ENCODE data around the gene ZBTB49.

Gene ZBTB49

GRCh38 chr4:4358093-4358854 lies 68.2 kb downstream of the ZBTB49 start:
- no peak for DNase-seq (ENCODE audit: low spot score)

GRCh38 chr4:4361883-4362282 lies 71.8 kb downstream of the ZBTB49 start:
- no peak for DNase-seq (ENCODE audit: low spot score)

GRCh38 chr4:4362991-4363697 lies 73.1 kb downstream of the ZBTB49 start:
- no peak for DNase-seq (ENCODE audit: low spot score)

GRCh38 chr4:4364061-4364460 lies 74.0 kb downstream of the ZBTB49 start:
- no peak for DNase-seq (ENCODE audit: low spot score)

GRCh38 chr4:4364486-4365208 lies 74.6 kb downstream of the ZBTB49 start:
- DNase-seq (ENCODE audit: low spot score): no peak

GRCh38 chr4:4368809-4369580 lies 78.9 kb downstream of the ZBTB49 start:
- DNase-seq (ENCODE audit: low spot score): no peak
